ENCODE measurements around the gene KCNT2.

The KCNT2 gene

GRCh38 chr1:196196486-196196885 lies 411.8 kb downstream of the KCNT2 start:
- no peak for DNase-seq (ENCODE audit: low read depth in 2 of 2)

GRCh38 chr1:196193896-196194559 lies 414.2 kb downstream of the KCNT2 start:
- no peak for DNase-seq (ENCODE audit: low read depth in 2 of 2)

GRCh38 chr1:196183941-196184340 lies 424.3 kb downstream of the KCNT2 start:
- DNase-seq (ENCODE audit: low read depth in 2 of 2) = no peak

- no peak for DNase-seq (ENCODE audit: low read depth in 2 of 2)
These were observed 426.7 kb downstream of the KCNT2 start for GRCh38 chr1:196181594-196181878.

GRCh38 chr1:196180847-196181593 lies 427.2 kb downstream of the KCNT2 start:
- DNase-seq (ENCODE audit: low read depth in 2 of 2) = no peak

- no peak for DNase-seq (ENCODE audit: low read depth in 2 of 2)
These were observed 430.1 kb downstream of the KCNT2 start for GRCh38 chr1:196178083-196178635.

Measured in activated CD8-positive, alpha-beta memory T cell treated with anti-CD3 and anti-CD28 coated beads for 4 hours (primary cell).